Endothelial cell of umbilical vein (primary cell): ENCODE results near the gene YWHAQ. TPM values are rescaled to one million over a fixed set of nuclear protein-coding genes. Genes with fewer than 3 reads are reported as not detected.

ENCODE experiments used
- BruUV-seq: library from RNA; stranded (reverse); fragments of 400-500 nt; replicated peaks from 2 replicates; lab custom pipeline; 2021; lab: Mats Ljungman, UMichigan
- CTCF ChIA-PET: fragments of 300-600, 350-600 bp; sonication (Branson Sonifier 250); formaldehyde crosslinking; loops from one replicate; lab custom pipeline; 2021; ENCODE audit warnings: antibody characterized with exemption, inconsistent platforms; lab: Charles Lee
- POLR2A ChIA-PET: fragments of 300-600, 350-600 bp; sonication (Branson Sonifier 250); formaldehyde crosslinking; loops from one replicate; lab custom pipeline; 2021; ENCODE audit warnings: antibody characterized with exemption, inconsistent platforms; lab: Charles Lee
- DNase-seq: peaks from one replicate; pipeline ENCODE4 v3.0.0-alpha.2; 2011; ENCODE audit warnings: low read depth, low spot score
- FAIRE-seq: peaks from 2 replicates; lab custom pipeline; 2011; peaks lifted over from hg19 to GRCh38; lab: Jason Lieb, UNC
- H2AFZ ChIP-seq: 2 replicates; pipeline ENCODE4 v1.6.0; 2012; ENCODE audit warnings: low read depth, low read length, control low read depth, inconsistent platforms
- H3K27ac ChIP-seq: 2 replicates; pipeline ENCODE4 v1.5.1; 2011; ENCODE audit warnings: low read depth, mild to moderate bottlenecking, control low read depth, low read length, moderate library complexity; ENCODE audit not compliant: insufficient read depth
- H3K27me3 ChIP-seq, 2 experiments: 2 replicates each; pipeline versions ENCODE4 v1.6.0 to v1.6.1; 2011; ENCODE audit warnings: low read length in 2 of 2, mixed read lengths in 1 of 2; ENCODE audit not compliant: control insufficient read depth in 2 of 2, insufficient read depth in 2 of 2
- H3K36me3 ChIP-seq, 2 experiments: 2 replicates in 1 of 2; 3 replicates in 1 of 2; pipeline ENCODE4 v1.5.1; 2011; ENCODE audit warnings: low read length in 2 of 2, mild to moderate bottlenecking in 1 of 2, moderate library complexity in 1 of 2; ENCODE audit not compliant: control insufficient read depth in 2 of 2, insufficient read depth in 2 of 2; ENCODE audit errors: extremely low read depth in 1 of 2
- H3K4me1 ChIP-seq: 3 replicates; pipeline ENCODE4 v1.5.1; 2011; ENCODE audit warnings: mild to moderate bottlenecking, low read length; ENCODE audit not compliant: control insufficient read depth, insufficient read depth; ENCODE audit errors: extremely low read depth
- H3K4me2 ChIP-seq: 2 replicates; pipeline ENCODE4 v1.6.1; 2011; ENCODE audit warnings: low read length, control low read depth, mixed read lengths; ENCODE audit not compliant: insufficient read depth
- H3K4me3 ChIP-seq, 3 experiments: fragments of 200-600 bp in 1 of 3; sonication (generic), shearing (Covaris generic) in 1 of 3; replicated peaks in 1 of 3; 2 replicates each; pipeline ENCODE4 v1.5.1; 2011 to 2016; ENCODE audit warnings: control low read depth in 3 of 3, low read length in 3 of 3, mild to moderate bottlenecking in 2 of 3, inconsistent platforms in 1 of 3, low read depth in 1 of 3, moderate library complexity in 1 of 3; ENCODE audit not compliant: insufficient read depth in 1 of 3
- H3K79me2 ChIP-seq: 2 replicates; pipeline ENCODE4 v1.6.0; 2012; ENCODE audit warnings: low read length, inconsistent platforms; ENCODE audit not compliant: control insufficient read depth, insufficient read depth
- H3K9ac ChIP-seq: replicated peaks from 2 replicates; pipeline ENCODE3; 2011; ENCODE audit warnings: low read length, control low read depth; ENCODE audit not compliant: insufficient read depth; ENCODE audit errors: extremely low read depth
- H3K9me1 ChIP-seq: replicated peaks from 3 replicates; pipeline ENCODE4 v1.6.0; 2011; ENCODE audit warnings: mild to moderate bottlenecking, low read length; ENCODE audit not compliant: control insufficient read depth, insufficient read depth; ENCODE audit errors: extremely low read depth
- H3K9me3 ChIP-seq: replicated peaks from 2 replicates; pipeline ENCODE4 v1.5.1; 2012; ENCODE audit warnings: low read length, inconsistent platforms; ENCODE audit not compliant: control insufficient read depth, insufficient read depth
- H4K20me1 ChIP-seq: replicated peaks from 2 replicates; pipeline ENCODE3; 2011; ENCODE audit warnings: mild to moderate bottlenecking, low read length; ENCODE audit not compliant: control insufficient read depth, insufficient read depth; ENCODE audit errors: extremely low read depth
- CTCF ChIP-seq, 2 donors: IDR thresholded peaks; 1 replicate in 1 of 2; 2 replicates in 1 of 2; pipeline ENCODE4 v1.5.1; 2011; ENCODE audit warnings: low read length in 2 of 2, mild to moderate bottlenecking in 2 of 2, moderate library complexity in 2 of 2, control low read depth in 1 of 2, inconsistent platforms in 1 of 2, low read depth in 1 of 2; ENCODE audit not compliant: insufficient read depth in 1 of 2; ENCODE audit errors: extremely low read depth in 1 of 2
- EZH2 ChIP-seq: IDR thresholded peaks from 2 replicates; pipeline ENCODE4 v1.6.1; 2012; ENCODE audit warnings: borderline replicate concordance, low read depth, mild to moderate bottlenecking, moderate library complexity, low read length, inconsistent platforms; ENCODE audit not compliant: severe bottlenecking
- FOS ChIP-seq: IDR thresholded peaks from 2 replicates; pipeline ENCODE4 v1.6.1; 2011; ENCODE audit warnings: mild to moderate bottlenecking, low read length, moderate library complexity, borderline replicate concordance; ENCODE audit not compliant: insufficient read depth
- GATA2 ChIP-seq: IDR thresholded peaks from 2 replicates; pipeline ENCODE4 v1.7.0; 2011; ENCODE audit warnings: low read depth, mild to moderate bottlenecking, moderate library complexity, mixed read lengths, low read length; ENCODE audit not compliant: insufficient read length, insufficient read depth
- JUN ChIP-seq: IDR thresholded peaks from 2 replicates; pipeline ENCODE4 v1.6.1; 2011; ENCODE audit warnings: borderline replicate concordance, low read depth; ENCODE audit not compliant: insufficient read length, insufficient read depth
- MAX ChIP-seq: IDR thresholded peaks from 2 replicates; pipeline ENCODE4 v1.6.1; 2011; ENCODE audit not compliant: insufficient read depth, insufficient read length
- MYC ChIP-seq: IDR thresholded peaks from one replicate; pipeline ENCODE4 v1.6.1; 2011; ENCODE audit warnings: mild to moderate bottlenecking, low read depth, low read length
- POLR2A ChIP-seq: IDR thresholded peaks from 2 replicates; pipeline ENCODE4 v1.6.1; 2012; ENCODE audit warnings: low read depth, mild to moderate bottlenecking, control low read depth, low read length
- POLR2AphosphoS5 ChIP-seq: IDR thresholded peaks from 2 replicates; pipeline ENCODE4 v1.6.1; 2012; ENCODE audit warnings: low read depth, mild to moderate bottlenecking, control low read depth, low read length, moderate library complexity; ENCODE audit not compliant: insufficient read depth
- dilution Hi-C: fragments of 300-500 bp; cut with MboI; formaldehyde crosslinking; loops from one replicate; pipeline ENCODE4 v1.15.0; 2019; ENCODE audit warnings: low sequenced_read_pairs; ENCODE audit not compliant: extremely low pct_ligation_motif_present
- intact Hi-C: fragments of 100-400 bp; cut with micrococcal nuclease; formaldehyde crosslinking; loops from one replicate; pipeline ENCODE4 v1.10.0; 2022
- polyA plus RNA-seq, 4 experiments: library from polyadenylated mRNA; depleted of rRNA in 3 of 4; stranded (reverse) in 3 of 4; unstranded in 1 of 4; fragments of >200 nt; gene quantifications; 2 replicates each; pipeline versions ENCODE4 v1.2.1 to v1.2.3, GENCODE V29; 2011 to 2012; ENCODE audit warnings: missing spikeins in 1 of 4
- total RNA-seq: library from RNA; stranded (reverse); gene quantifications from 2 replicates; pipeline ENCODE4 v1.2.3, GENCODE V29; 2021

YWHAQ gene
- total and polyA plus RNA-seq, 2 donors (not counting 3 experiments of a cell fraction or from before 2014, with no cell fraction given), result 217 to 456 TPM

- intact Hi-C loops, result no loop called here
- no peak for TF ChIP-seq MAX
- TF ChIP-seq FOS, result no peak
- TF ChIP-seq MYC, result no peak
- TF ChIP-seq POLR2A, result no peak
- TF ChIP-seq POLR2AphosphoS5, result no peak
- CTCF ChIA-PET, result no interaction called here
- Histone ChIP-seq H3K79me2 (no peaks in the 10 kb centered on the region), H3K27me3 (no peaks in the 10 kb centered on the region), H3K4me2 (no peak overlapping the region), H3K36me3 (no peaks in the 10 kb centered on the region), H3K4me3 (no peak overlapping the region), H3K9me1 (no peaks in the 10 kb centered on the region), H4K20me1 (no peaks in the 10 kb centered on the region), H2AFZ (no peak overlapping the region), H3K27ac (no peak overlapping the region), H3K9me3 (no peaks in the 10 kb centered on the region), H3K9ac (no peak overlapping the region), H3K4me1 (peaks cover 19% of the 10 kb centered on the region)
- no peak for DNase-seq
- dilution Hi-C loops, result no loop called here
- POLR2A ChIA-PET, result no interaction called here
- FAIRE-seq, result no peak
- BruUV-seq, result no TSS peak
These were observed 47.7 kb upstream of the YWHAQ start for GRCh38 chr2:9678544-9678943.

GRCh38 chr2:9675415-9676351 is 44.9 kb upstream of the YWHAQ start:
- no TSS peak for BruUV-seq
- H3K9me1 ChIP-seq, result no peaks in the 10 kb centered on the region
- peak overlapping the region; percentile 32 for H3K4me2 ChIP-seq
- H3K27ac ChIP-seq, result peak overlapping the region; percentile 43
- dilution Hi-C loops, result no loop called here
- TF ChIP-seq FOS (peak; percentile 83), GATA2 (peak; percentile 25), CTCF (IDR thresholded peaks at IDR 0.05; ENCODE audit: extremely low read depth in 1 of 2, insufficient read depth in 1 of 2, low read depth in 1 of 2, low read length in 2 of 2) (no peak), JUN (peak; percentile 65), POLR2AphosphoS5 (peak; percentile 45), POLR2A (no peak), MAX (no peak), MYC (no peak), EZH2 (no peak)
- H3K79me2 ChIP-seq, result no peaks in the 10 kb centered on the region
- FAIRE-seq (peak; percentile 87), DNase-seq (peak; percentile 62)
- peak overlapping the region; percentile 64 for H2AFZ ChIP-seq
- H3K9ac ChIP-seq, result no peak overlapping the region
- POLR2A ChIA-PET, result interaction anchor here (0.6 kb wide), 1 partner anchor 939 kb away, joined by 3 read pairs; no protein-coding TSS in a partner anchor
- no peaks in the 10 kb centered on the region for H3K36me3 ChIP-seq
- no peak overlapping the region for H3K4me3 ChIP-seq
- H3K27me3 ChIP-seq, result no peaks in the 10 kb centered on the region
- intact Hi-C loops, result loop anchor here (1.0 to 2.0 kb wide), 2 partner anchors 27 to 44 kb away; no protein-coding TSS in a partner anchor
- H4K20me1 ChIP-seq, result no peaks in the 10 kb centered on the region
- H3K9me3 ChIP-seq, result no peaks in the 10 kb centered on the region
- CTCF ChIA-PET, result interaction anchor here (0.8 to 1.9 kb wide), 10 partner anchors 9 to 124 kb away, joined by 3 to 6 read pairs (median 4); partner anchors contain the start of gene YWHAQ
- peaks cover 14% of the 10 kb centered on the region for H3K4me1 ChIP-seq
